ENCODE data around the gene TMEM167A.

TMEM167A gene

GRCh38 chr5:83026930-83027687 lies 50.1 kb downstream of the TMEM167A start:
- TF ChIP-seq REST (IDR thresholded peaks at IDR 0.05; ENCODE audit: insufficient read depth in 1 of 2, low read depth in 2 of 2, low read length in 2 of 2) (0 out of 4 replicates have a peak, but pooled peaks of 1 of the 2 experiments have one; percentile 34), SIN3A (IDR thresholded peaks at IDR 0.05; ENCODE audit: borderline replicate concordance, insufficient read depth, low read length) (peak; percentile 97; the same call in 1 of the 2 replicates), FOXP2 (optimal IDR thresholded peaks at IDR 0.05; ENCODE audit: borderline replicate concordance, extremely low read depth, extremely low read length, insufficient read depth) (no peak), POLR2AphosphoS5 (IDR thresholded peaks at IDR 0.05; ENCODE audit: low read depth, low read length) (peak; percentile 13), TAF1 (IDR thresholded peaks at IDR 0.05; ENCODE audit: borderline replicate concordance, insufficient read depth, low read length) (no peak)

GRCh38 chr5:83026516-83026915 lies 50.7 kb downstream of the TMEM167A start:
- no peak for TF ChIP-seq SIN3A (IDR thresholded peaks at IDR 0.05; ENCODE audit: borderline replicate concordance, insufficient read depth, low read length)

- TF ChIP-seq REST (IDR thresholded peaks at IDR 0.05; ENCODE audit: insufficient read depth in 1 of 2, low read depth in 2 of 2, low read length in 2 of 2) (no peak), SIN3A (IDR thresholded peaks at IDR 0.05; ENCODE audit: borderline replicate concordance, insufficient read depth, low read length) (no peak), FOXP2 (optimal IDR thresholded peaks at IDR 0.05; ENCODE audit: borderline replicate concordance, extremely low read depth, extremely low read length, insufficient read depth) (no peak), POLR2AphosphoS5 (IDR thresholded peaks at IDR 0.05; ENCODE audit: low read depth, low read length) (no peak), TAF1 (IDR thresholded peaks at IDR 0.05; ENCODE audit: borderline replicate concordance, insufficient read depth, low read length) (no peak)
Measured at GRCh38 chr5:83025690-83026478, 51.3 kb downstream of the TMEM167A start.

- TF ChIP-seq POLR2AphosphoS5 (IDR thresholded peaks at IDR 0.05; ENCODE audit: low read depth, low read length) (no peak), SIN3A (IDR thresholded peaks at IDR 0.05; ENCODE audit: borderline replicate concordance, insufficient read depth, low read length) (no peak), REST (IDR thresholded peaks at IDR 0.05; ENCODE audit: insufficient read depth in 1 of 2, low read depth in 2 of 2, low read length in 2 of 2) (no peak), TAF1 (IDR thresholded peaks at IDR 0.05; ENCODE audit: borderline replicate concordance, insufficient read depth, low read length) (no peak), FOXP2 (optimal IDR thresholded peaks at IDR 0.05; ENCODE audit: borderline replicate concordance, extremely low read depth, extremely low read length, insufficient read depth) (no peak)
Measured at GRCh38 chr5:83022334-83022733, 54.9 kb downstream of the TMEM167A start.

- TF ChIP-seq TAF1 (IDR thresholded peaks at IDR 0.05; ENCODE audit: borderline replicate concordance, insufficient read depth, low read length) (no peak), REST (IDR thresholded peaks at IDR 0.05; ENCODE audit: insufficient read depth in 1 of 2, low read depth in 2 of 2, low read length in 2 of 2) (no peak), FOXP2 (optimal IDR thresholded peaks at IDR 0.05; ENCODE audit: borderline replicate concordance, extremely low read depth, extremely low read length, insufficient read depth) (no peak)
Measured at GRCh38 chr5:83015676-83016075, 61.5 kb downstream of the TMEM167A start.
